Gastroesophageal sphincter (tissue), 3 donors: ENCODE data around the gene SCAP.

Experiments
- CTCF ChIP-seq, 4 experiments: fragments of 200-600 bp in 2 of 4; fragments of 450-650 bp in 2 of 4; sonication (generic) in 1 of 4; IDR thresholded peaks; one replicate each; pipeline ENCODE4 v1.5.1; 2017 to 2019; ENCODE audit warnings: antibody characterized with exemption in 4 of 4, mild to moderate bottlenecking in 2 of 4, moderate library complexity in 2 of 4
- EP300 ChIP-seq: sonication (generic); formaldehyde crosslinking; IDR thresholded peaks from one replicate; pipeline ENCODE4 v1.6.1; 2017; ENCODE audit warnings: antibody characterized with exemption, mild to moderate bottlenecking
- POLR2A ChIP-seq, 2 donors: fragments of 450-650 bp; IDR thresholded peaks; one replicate each; pipeline ENCODE4 v1.6.1; 2017; ENCODE audit warnings: antibody characterized with exemption in 2 of 2, mild to moderate bottlenecking in 2 of 2, moderate library complexity in 1 of 2
- POLR2AphosphoS5 ChIP-seq: sonication (generic); formaldehyde crosslinking; IDR thresholded peaks from one replicate; pipeline ENCODE4 v1.6.1; 2017; ENCODE audit warnings: antibody characterized with exemption

GRCh38 chr3:47476644-47477199 lies 981 bp upstream of the SCAP start:
- no peak for TF ChIP-seq POLR2AphosphoS5
- TF ChIP-seq CTCF (IDR thresholded peaks at IDR 0.05), result no peak
- TF ChIP-seq POLR2A (IDR thresholded peaks at IDR 0.05), result no peak
- TF ChIP-seq EP300, result no peak
